ENCODE measurements around the gene RNF113B.

RNF113B gene

GRCh38 chr13:98173431-98174152 lies 3.5 kb downstream of the RNF113B start:
- DNase-seq = peak; percentile 94

GRCh38 chr13:98172590-98173422 lies 4.3 kb downstream of the RNF113B start:
- no peak for DNase-seq

GRCh38 chr13:98171900-98172589 lies 5.0 kb downstream of the RNF113B start:
- peak; percentile 83 for DNase-seq

- DNase-seq = no peak
These were observed 7.7 kb downstream of the RNF113B start for GRCh38 chr13:98169331-98169730.

GRCh38 chr13:98162935-98163334 lies 14.1 kb downstream of the RNF113B start:
- DNase-seq = no peak

- DNase-seq = no peak
These were observed 18.7 kb downstream of the RNF113B start for GRCh38 chr13:98158172-98158899.

GRCh38 chr13:98157609-98158008 lies 19.5 kb downstream of the RNF113B start:
- DNase-seq = no peak

- no peak for DNase-seq
These were observed 19.9 kb downstream of the RNF113B start for GRCh38 chr13:98157188-98157587.

GRCh38 chr13:98156259-98156658 lies 20.8 kb downstream of the RNF113B start:
- DNase-seq = no peak

GRCh38 chr13:98155475-98156109 lies 21.5 kb downstream of the RNF113B start:
- DNase-seq = peak; percentile 77

- no peak for DNase-seq
These were observed 26.1 kb downstream of the RNF113B start for GRCh38 chr13:98150832-98151479.

GRCh38 chr13:98147521-98147920 lies 29.5 kb downstream of the RNF113B start:
- DNase-seq = peak; percentile 29

- peak; percentile 82 for DNase-seq
These were observed 32.2 kb downstream of the RNF113B start for GRCh38 chr13:98144801-98145350.

- DNase-seq = peak; percentile 57
These were observed 32.9 kb downstream of the RNF113B start for GRCh38 chr13:98144027-98144741.

- DNase-seq = no peak
These were observed 33.5 kb downstream of the RNF113B start for GRCh38 chr13:98143601-98144026.

- no peak for DNase-seq
These were observed 33.9 kb downstream of the RNF113B start for GRCh38 chr13:98143157-98143553.

GRCh38 chr13:98142380-98143156 lies 34.5 kb downstream of the RNF113B start, which contains the start of gene FARP1:
Gene FARP1 (plus strand): TSS chr13:98143094. CDS start chr13:98213243, 70,149 bp downstream.
- peak; percentile 73 for DNase-seq

- DNase-seq = no peak
These were observed 35.3 kb downstream of the RNF113B start for GRCh38 chr13:98141509-98142379.

Data from fibroblast of skin of back (primary cell).